ENCODE data around the gene UBR4. TPM values are rescaled to one million over a fixed set of nuclear protein-coding genes. Genes with fewer than 3 reads are reported as not detected.
A peak's percentile ranks its signal among the peaks of the same experiment; 100 is the strongest.

The UBR4 gene
- total RNA-seq, 1 donor = 136 TPM

DNA sequence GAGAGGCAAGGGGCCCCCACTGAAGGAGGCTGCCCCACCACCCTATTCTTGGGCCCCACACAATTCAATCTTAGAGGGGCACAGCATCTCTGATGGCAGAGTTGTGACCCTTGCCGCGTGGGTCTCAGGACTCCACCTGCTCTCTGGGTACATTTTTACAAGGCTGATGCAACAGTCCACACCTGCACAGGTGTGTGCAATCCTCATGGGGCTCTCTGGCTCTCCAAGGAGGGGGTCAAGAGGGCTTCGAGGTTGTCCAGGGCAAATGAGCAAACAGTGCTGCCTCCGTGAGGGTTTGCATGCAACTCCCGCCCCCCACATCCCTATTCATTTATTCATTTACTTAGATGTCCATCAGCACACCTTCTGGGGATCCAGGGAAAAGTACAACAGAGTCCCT, 172.0 kb downstream of the UBR4 start:
- no peak for DNase-seq (ENCODE audit: low read depth)
- H3K4me3 ChIP-seq (ENCODE audit: low read depth, low read length) = no peak overlapping the region
- TF ChIP-seq CTCF (IDR thresholded peaks at IDR 0.05; ENCODE audit: insufficient read depth, low read length) = no peak

DNA sequence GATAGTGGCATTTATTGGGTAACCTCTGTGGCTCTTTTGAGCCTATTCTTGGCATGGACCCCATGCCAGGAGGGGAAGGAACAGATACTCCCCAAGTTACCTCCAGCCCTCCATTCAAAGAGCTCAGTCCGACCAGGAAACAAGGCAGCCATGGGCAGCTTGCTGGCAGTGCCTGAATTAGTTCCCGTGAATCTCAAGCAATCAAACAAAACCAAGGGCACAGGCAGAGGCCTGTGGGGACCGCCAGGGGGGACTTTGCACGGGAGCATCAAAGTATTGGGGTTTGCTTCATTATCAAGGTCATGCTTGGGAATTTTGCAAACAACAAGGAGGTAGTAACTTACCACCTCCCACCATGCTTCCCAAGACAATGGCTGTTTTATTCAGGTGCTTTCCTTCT, 172.4 kb downstream of the UBR4 start:
- DNase-seq (ENCODE audit: low read depth) = no peak
- TF ChIP-seq CTCF (IDR thresholded peaks at IDR 0.05; ENCODE audit: insufficient read depth, low read length) = no peak
- H3K4me3 ChIP-seq (ENCODE audit: low read depth, low read length) = no peak overlapping the region

- no peak for TF ChIP-seq CTCF (IDR thresholded peaks at IDR 0.05; ENCODE audit: insufficient read depth, low read length)
- no peak for DNase-seq (ENCODE audit: low read depth)
- H3K4me3 ChIP-seq (ENCODE audit: low read depth, low read length) = no peak overlapping the region
Observed at GRCh38 chr1:19036813-19037605, 173.1 kb downstream of the UBR4 start.

GRCh38 chr1:19036041-19036812, 173.8 kb downstream of the UBR4 start:
- TF ChIP-seq CTCF (IDR thresholded peaks at IDR 0.05; ENCODE audit: insufficient read depth, low read length) = no peak
- H3K4me3 ChIP-seq (ENCODE audit: low read depth, low read length) = no peak overlapping the region
- peak; percentile 66 for DNase-seq (ENCODE audit: low read depth)

DNA sequence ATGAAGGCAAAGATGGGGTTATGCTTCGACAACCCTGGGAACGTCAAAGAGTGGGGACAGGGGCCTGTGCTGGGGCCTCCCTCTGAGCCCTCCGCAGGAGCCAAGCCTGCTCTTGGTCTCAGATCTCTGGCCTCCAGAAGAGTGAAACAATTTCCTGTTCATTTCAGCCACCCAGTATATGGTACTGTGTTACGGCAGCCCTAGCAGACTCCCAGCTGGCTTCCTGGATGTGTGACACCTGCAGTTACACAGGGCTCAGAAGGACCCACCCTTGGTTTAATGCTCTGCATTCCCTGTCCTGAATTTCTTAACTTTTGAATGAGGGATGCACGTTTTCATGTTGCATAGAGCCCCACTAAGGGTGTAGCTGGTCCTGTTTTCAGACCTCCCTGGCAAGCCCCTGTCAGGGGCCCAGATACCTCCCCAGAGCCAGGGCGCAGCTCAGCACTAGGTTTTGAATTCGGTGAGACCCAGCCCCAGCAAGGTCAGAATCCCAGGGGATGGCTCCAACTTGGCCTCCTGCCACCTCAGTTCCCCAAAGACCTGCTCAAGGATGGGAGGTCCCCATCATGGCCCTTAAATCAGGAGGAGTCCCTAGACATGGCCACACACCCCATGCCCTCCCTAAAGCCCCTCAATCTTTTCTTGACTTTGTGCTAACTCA, 174.6 kb downstream of the UBR4 start:
- no peak for DNase-seq (ENCODE audit: low read depth)
- H3K4me3 ChIP-seq (ENCODE audit: low read depth, low read length) = no peak overlapping the region
- TF ChIP-seq CTCF (IDR thresholded peaks at IDR 0.05; ENCODE audit: insufficient read depth, low read length) = no peak

- no peak for TF ChIP-seq CTCF (IDR thresholded peaks at IDR 0.05; ENCODE audit: insufficient read depth, low read length)
- DNase-seq (ENCODE audit: low read depth) = no peak
- no peak overlapping the region for H3K4me3 ChIP-seq (ENCODE audit: low read depth, low read length)
Observed at GRCh38 chr1:19034721-19035120, 175.3 kb downstream of the UBR4 start.

All from fibroblast of the aortic adventitia (primary cell).